ENCODE results near the gene CLASP2. TPM values are rescaled to one million over a fixed set of nuclear protein-coding genes. Genes with fewer than 3 reads are reported as not detected.

CLASP2 gene
- total RNA-seq, 1 experiment from 2014 or later = 36.5 TPM

DNA sequence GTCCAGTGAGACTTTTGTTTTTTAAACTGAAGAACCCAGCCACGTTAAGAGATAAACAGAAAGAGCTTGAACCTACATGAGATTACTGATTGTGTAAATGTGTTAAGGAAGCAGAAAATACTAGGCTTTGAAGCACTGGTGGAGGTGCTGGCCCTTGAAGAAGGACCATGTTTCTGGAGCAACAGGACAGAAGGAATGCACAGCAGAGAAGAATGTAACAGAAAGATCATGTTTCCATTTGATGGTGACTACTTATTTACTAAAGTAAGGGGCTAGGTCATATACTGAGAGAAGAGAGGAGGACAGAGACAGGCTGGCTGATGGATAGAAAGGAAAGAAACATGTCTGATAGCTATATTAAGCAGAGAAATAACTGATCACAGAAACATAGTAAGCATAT is 88.8 kb downstream of the CLASP2 start:
- no peaks in the 10 kb centered on the region for H3K9me2 ChIP-seq (ENCODE audit: insufficient read depth)
- no peaks in the 10 kb centered on the region for H3K9me3 ChIP-seq (ENCODE audit: insufficient read depth, low read depth)
- H4K20me1 ChIP-seq (ENCODE audit: insufficient read depth) = no peaks in the 10 kb centered on the region
- H3K4me3 ChIP-seq = no peak overlapping the region
- no peak for DNase-seq
- no peak for TF ChIP-seq EZH2 (IDR thresholded peaks at IDR 0.05; ENCODE audit: low read depth)
- TF ChIP-seq, protein P1, sequence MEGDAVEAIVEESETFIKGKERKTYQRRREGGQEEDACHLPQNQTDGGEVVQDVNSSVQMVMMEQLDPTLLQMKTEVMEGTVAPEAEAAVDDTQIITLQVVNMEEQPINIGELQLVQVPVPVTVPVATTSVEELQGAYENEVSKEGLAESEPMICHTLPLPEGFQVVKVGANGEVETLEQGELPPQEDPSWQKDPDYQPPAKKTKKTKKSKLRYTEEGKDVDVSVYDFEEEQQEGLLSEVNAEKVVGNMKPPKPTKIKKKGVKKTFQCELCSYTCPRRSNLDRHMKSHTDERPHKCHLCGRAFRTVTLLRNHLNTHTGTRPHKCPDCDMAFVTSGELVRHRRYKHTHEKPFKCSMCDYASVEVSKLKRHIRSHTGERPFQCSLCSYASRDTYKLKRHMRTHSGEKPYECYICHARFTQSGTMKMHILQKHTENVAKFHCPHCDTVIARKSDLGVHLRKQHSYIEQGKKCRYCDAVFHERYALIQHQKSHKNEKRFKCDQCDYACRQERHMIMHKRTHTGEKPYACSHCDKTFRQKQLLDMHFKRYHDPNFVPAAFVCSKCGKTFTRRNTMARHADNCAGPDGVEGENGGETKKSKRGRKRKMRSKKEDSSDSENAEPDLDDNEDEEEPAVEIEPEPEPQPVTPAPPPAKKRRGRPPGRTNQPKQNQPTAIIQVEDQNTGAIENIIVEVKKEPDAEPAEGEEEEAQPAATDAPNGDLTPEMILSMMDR (conservative IDR thresholded peaks at IDR 0.05) = no peak
- no peaks in the 10 kb centered on the region for H3K79me2 ChIP-seq (ENCODE audit: low read depth)
- CTCF ChIA-PET = no interaction called here
- no TSS peak for BruUV-seq (replicated peaks)
- no peaks in the 10 kb centered on the region for H3F3A ChIP-seq (ENCODE audit: insufficient read depth, low read depth)
- H3K27me3 ChIP-seq (ENCODE audit: insufficient read depth, low read depth) = no peaks in the 10 kb centered on the region
- no peaks in the 10 kb centered on the region for H3K36me3 ChIP-seq (ENCODE audit: low read depth)
- H3K27ac ChIP-seq = no peak overlapping the region
- POLR2A ChIA-PET (ENCODE audit: unreplicated experiment) = no interaction called here
- no peaks in the 10 kb centered on the region for H3K4me1 ChIP-seq (replicated peaks; ENCODE audit: insufficient read depth)
- intact Hi-C loops (cut with micrococcal nuclease; ENCODE audit: unreplicated experiment) = no loop called here
- H3K4me2 ChIP-seq = no peak overlapping the region
- no peak overlapping the region for H2AFZ ChIP-seq

DNA sequence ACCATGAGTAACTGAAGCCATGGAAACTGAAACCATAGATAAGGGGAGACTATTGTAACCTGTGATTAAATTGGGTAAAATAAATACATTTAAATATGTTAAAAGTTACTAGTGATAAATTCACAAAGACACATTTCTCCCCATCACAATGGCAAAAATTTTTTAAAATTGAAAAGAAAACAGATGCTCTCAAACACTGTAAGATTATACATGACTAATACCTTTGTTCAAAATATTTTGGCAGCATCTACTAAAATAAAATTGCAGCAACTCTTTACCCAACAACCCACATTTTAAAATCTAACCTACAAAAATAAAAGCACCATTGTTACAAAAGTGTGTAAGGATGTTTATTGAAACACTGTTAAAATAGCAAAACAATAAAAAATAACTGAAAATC is 93.3 kb downstream of the CLASP2 start:
- TF ChIP-seq, protein P1 (conservative IDR thresholded peaks at IDR 0.05) = no peak
- no peak for TF ChIP-seq EZH2 (IDR thresholded peaks at IDR 0.05; ENCODE audit: low read depth)
- BruUV-seq (replicated peaks) = no TSS peak
- intact Hi-C loops (cut with micrococcal nuclease; ENCODE audit: unreplicated experiment) = no loop called here
- Histone ChIP-seq H3K4me1 (replicated peaks; ENCODE audit: insufficient read depth) (no peaks in the 10 kb centered on the region), H2AFZ (no peak overlapping the region), H3K27ac (no peak overlapping the region), H4K20me1 (ENCODE audit: insufficient read depth) (no peaks in the 10 kb centered on the region), H3K9me3 (ENCODE audit: insufficient read depth, low read depth) (no peaks in the 10 kb centered on the region), H3K4me2 (no peak overlapping the region), H3K27me3 (ENCODE audit: insufficient read depth, low read depth) (no peaks in the 10 kb centered on the region), H3K9me2 (ENCODE audit: insufficient read depth) (no peaks in the 10 kb centered on the region), H3F3A (ENCODE audit: insufficient read depth, low read depth) (no peaks in the 10 kb centered on the region), H3K36me3 (ENCODE audit: low read depth) (no peaks in the 10 kb centered on the region), H3K4me3 (no peak overlapping the region), H3K79me2 (ENCODE audit: low read depth) (no peaks in the 10 kb centered on the region)
- DNase-seq = no peak
- ChIA-PET POLR2A (ENCODE audit: unreplicated experiment) (no interaction called here), CTCF (no interaction called here)

DNA sequence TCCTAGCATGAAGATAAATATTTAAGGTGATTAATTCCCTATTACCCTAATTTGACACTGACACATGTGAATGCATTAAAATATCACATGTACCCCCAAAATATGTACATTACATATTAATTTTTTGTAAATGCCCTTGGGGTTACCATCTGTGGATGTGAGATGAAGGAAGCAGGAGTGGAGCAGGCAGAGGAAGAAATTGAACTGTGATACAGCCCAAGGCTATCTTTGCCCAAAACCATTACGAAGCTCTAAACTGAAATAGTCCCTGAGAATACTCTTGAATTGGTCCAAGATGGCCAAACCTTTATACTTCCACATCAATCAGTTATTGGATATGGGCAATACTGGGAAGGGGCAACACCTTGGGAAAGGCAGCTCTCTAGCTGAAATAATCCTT is 105.0 kb downstream of the CLASP2 start:
- Histone ChIP-seq H3K27me3 (ENCODE audit: insufficient read depth, low read depth) (no peaks in the 10 kb centered on the region), H3K4me2 (no peak overlapping the region), H3K36me3 (ENCODE audit: low read depth) (no peaks in the 10 kb centered on the region), H3K27ac (no peak overlapping the region), H2AFZ (no peak overlapping the region), H3K4me3 (no peak overlapping the region), H3K4me1 (replicated peaks; ENCODE audit: insufficient read depth) (no peaks in the 10 kb centered on the region), H3K79me2 (ENCODE audit: low read depth) (no peaks in the 10 kb centered on the region), H4K20me1 (ENCODE audit: insufficient read depth) (no peaks in the 10 kb centered on the region), H3K9me2 (ENCODE audit: insufficient read depth) (no peaks in the 10 kb centered on the region), H3K9me3 (ENCODE audit: insufficient read depth, low read depth) (no peaks in the 10 kb centered on the region), H3F3A (ENCODE audit: insufficient read depth, low read depth) (no peaks in the 10 kb centered on the region)
- ChIA-PET POLR2A (ENCODE audit: unreplicated experiment) (no interaction called here), CTCF (no interaction called here)
- no peak for DNase-seq
- TF ChIP-seq, protein P1 (conservative IDR thresholded peaks at IDR 0.05) = no peak
- TF ChIP-seq EZH2 (IDR thresholded peaks at IDR 0.05; ENCODE audit: low read depth) = no peak
- no TSS peak for BruUV-seq (replicated peaks)
- intact Hi-C loops (cut with micrococcal nuclease; ENCODE audit: unreplicated experiment) = no loop called here
